ENCODE measurements around the gene TEAD1. TPM values are rescaled to one million over a fixed set of nuclear protein-coding genes. Genes with fewer than 3 reads are reported as not detected.
A peak's percentile ranks its signal among the peaks of the same experiment; 100 is the strongest.

Gene TEAD1
- 25.7 TPM for total RNA-seq

DNA sequence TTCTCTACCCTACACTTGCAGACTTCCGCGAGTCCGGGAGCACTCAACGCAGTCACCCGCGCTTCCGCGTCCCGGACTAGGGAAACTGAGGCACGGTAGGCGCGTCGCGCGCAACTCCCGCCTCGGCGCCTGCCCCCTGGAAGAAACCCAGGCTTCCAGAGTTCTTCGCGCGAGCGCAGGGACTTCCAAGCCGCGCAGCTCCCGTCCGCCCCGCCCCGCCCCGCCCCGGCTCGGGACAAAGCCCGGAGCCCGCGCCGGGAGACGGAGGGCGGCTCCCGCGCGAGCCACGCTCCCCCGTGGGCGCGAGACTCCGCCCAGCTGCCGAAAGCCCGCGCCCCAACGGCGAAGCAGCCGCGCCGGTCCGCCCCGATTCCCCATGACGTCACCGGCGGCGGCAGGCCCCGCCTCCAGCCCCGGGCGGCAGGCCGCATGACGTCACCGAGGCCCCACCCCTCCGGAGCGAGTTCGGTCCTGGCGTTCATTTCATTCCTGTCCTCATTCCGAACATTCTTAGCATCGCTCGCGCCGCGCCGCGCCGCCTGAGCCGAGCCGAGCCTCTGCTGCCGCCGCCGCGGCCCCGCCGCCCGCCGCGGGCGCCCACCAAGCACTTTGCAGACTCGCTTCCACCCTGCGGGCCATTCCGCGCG, at the start of gene TEAD1:
Gene TEAD1, plus strand, starts transcription at position 498 of the 647 bp plus-strand sequence.
- DNase-seq: peak; percentile 93

GRCh38 chr11:12624595-12624994, 49.6 kb upstream of the TEAD1 start:
- no peak for DNase-seq

DNA sequence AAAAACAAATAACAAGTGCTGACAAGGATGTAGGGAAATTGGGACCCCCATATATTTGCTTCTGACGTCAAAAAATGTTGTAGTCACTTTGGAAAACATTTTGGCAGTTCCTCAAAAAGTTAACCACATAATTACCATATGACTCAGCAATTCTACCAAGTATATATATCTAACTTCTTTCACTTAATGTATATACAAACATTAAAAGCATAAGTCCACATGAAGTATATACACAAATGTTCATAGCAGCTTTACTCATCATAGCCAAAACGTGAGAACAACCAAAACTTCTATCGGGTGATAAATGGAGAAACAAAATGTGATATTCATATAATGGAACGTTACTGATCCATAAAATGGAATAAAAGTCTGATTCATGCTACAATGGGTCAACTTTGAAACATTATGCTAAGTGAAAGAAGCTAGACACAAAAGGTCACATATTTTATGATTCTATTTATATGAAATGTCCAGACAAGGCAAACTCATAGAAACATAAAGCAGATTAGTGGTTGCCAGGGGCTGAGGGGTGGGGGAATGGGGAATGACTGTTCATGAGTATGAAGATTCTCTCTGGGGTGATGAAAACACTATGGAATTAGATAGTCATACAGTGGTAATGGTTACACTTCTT, 48.7 kb upstream of the TEAD1 start:
- no peak for DNase-seq

GRCh38 chr11:12626616-12627015, 47.6 kb upstream of the TEAD1 start:
- DNase-seq: no peak

GRCh38 chr11:12628314-12628713, 45.9 kb upstream of the TEAD1 start:
- DNase-seq: no peak

DNA sequence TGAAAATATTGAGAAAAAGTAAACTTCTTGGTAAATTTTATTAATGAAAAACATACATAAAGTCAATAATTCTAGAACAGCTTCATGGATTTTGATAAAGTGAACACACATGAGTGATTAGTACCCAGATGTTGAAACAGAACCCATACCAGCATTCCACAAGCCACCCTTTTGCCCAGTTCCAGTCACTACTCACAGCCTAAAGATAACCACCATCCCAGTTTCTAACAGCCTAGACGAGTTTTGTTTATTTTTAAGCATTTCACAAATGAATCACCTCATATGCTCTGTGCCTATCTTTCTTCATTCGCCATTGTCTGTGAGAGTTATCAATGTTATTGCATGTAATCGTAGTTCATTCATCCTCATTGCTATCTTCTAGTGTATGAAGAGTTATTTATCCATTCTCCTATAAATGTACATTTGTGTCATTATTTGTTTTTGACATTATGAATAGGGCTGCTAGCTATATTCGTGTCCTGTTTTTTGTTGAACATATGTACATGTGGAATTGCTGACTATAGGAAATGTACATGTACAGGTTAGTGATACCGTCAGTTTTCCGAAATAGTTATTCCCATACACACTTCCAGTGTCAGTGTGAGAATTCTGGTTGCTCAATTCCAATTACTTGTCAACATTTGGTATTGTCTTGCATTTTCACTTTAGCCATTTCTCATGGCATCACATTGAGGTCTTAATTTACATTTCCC, 44.5 kb upstream of the TEAD1 start:
- no peak for DNase-seq

- DNase-seq: no peak
These were observed 42.6 kb upstream of the TEAD1 start for GRCh38 chr11:12631651-12632050.

DNA sequence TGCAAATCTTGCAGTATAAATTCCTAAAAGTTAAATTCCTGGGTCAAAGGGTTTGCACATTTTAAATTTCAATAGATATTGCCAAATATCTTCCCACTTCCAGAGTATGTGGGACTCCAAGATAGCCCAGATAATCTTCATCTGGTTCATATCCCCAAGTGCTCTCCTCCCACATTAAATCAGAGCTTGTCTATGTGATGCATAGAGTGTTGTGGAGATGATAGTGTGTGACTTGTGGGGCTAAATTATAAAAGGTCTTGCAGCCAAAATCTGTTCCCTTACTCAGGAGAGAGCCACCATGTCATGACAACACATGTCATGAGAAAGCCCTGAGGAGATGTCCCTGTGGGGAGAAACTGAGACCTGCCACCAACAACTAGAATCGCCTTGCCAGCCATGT, 39.9 kb upstream of the TEAD1 start:
- no peak for DNase-seq

- DNase-seq: no peak
These were observed 37.3 kb upstream of the TEAD1 start for GRCh38 chr11:12636871-12637410.

DNA sequence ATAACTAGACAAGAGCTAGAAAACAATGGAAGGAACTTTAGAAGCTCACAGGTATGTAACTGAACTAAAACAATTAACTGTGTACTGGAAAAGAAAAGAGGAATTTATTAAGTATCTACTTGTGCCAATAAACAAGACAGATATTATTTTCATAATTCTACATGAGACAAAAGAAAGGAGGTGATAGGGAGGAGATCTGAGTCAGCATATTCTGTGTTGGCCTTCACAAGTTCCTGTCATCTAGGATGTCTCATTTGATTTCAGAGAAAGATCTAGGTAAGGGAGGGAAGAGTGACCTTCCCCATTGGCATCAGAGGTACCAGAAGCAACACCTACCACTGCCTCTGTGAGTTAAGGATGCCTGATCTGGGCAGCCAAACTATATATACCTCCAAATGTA, 34.8 kb upstream of the TEAD1 start:
- DNase-seq: no peak

DNA sequence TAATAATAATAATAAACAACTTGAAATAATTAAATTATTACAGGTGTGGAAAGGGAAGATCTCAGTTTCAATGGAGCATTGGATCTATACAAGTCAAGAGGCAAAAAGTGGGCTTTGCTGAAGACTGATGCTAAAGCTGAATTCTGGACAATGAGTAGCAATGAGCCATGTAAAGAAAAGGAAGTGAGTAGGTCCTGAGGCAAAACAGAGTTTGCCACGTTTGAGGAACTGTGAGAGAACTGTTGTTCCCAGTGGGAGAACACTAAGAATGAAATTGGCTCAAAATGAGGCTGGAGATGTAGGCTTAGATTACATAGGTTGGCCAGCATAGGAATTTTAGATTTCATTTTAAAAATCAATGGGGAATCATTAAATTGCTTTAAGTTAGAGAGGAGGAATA, 33.9 kb upstream of the TEAD1 start:
- no peak for DNase-seq

- DNase-seq: no peak
These were observed 33.0 kb upstream of the TEAD1 start for GRCh38 chr11:12640926-12641849.

- DNase-seq: no peak
These were observed 32.2 kb upstream of the TEAD1 start for GRCh38 chr11:12642040-12642439.

DNA sequence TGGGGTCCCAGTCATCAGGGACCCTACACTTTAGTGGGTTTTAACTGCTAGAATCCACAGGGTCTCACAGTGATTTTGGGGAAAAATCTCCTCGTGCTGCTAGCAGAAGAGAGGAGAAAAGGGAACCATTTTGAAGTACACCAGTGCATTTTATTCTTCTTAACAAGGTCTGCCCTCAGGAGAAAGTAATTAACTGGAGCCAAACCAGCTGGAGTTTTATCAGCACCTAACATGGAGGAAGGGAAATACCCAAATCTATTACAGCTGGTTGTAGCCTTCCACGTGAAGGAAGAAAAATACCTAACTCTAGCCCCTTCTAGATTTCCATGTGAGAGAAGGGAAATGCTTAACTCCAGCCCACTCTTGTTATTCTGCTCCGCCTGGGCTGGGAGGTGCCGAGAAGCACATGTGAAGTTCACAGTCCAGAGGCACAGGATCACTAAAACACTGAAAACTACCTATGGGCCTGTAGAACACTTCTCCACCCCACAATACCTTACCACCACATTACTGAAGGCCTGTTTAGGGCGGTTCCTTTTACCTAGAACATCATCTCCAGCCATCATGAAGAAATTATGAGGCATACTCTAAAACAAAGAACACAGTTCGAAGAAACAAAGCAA, 31.3 kb upstream of the TEAD1 start:
- no peak for DNase-seq

DNA sequence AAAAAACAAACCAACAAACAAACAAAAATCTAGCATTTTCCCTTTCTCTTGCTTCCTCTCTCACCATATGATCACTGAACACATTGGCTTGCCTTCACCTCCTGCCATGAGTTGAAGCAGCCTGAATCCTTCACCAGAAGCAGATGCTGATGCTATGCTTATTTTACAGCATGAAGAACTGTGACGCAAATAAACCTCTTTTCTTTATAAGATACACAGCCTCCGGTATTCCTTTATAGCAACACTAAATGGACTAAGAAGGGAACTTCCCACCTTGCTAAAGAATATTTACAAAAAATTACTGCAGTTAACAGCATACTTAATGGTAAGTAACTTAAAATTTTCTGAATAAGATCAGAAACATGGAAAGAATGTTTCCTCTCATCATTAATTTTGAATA, 27.7 kb upstream of the TEAD1 start:
- no peak for DNase-seq

- DNase-seq: no peak
These were observed 20.5 kb upstream of the TEAD1 start for GRCh38 chr11:12653729-12654128.

GRCh38 chr11:12655842-12656241, 18.4 kb upstream of the TEAD1 start:
- DNase-seq: no peak

- DNase-seq: no peak
These were observed 16.9 kb upstream of the TEAD1 start for GRCh38 chr11:12657336-12657735.

DNA sequence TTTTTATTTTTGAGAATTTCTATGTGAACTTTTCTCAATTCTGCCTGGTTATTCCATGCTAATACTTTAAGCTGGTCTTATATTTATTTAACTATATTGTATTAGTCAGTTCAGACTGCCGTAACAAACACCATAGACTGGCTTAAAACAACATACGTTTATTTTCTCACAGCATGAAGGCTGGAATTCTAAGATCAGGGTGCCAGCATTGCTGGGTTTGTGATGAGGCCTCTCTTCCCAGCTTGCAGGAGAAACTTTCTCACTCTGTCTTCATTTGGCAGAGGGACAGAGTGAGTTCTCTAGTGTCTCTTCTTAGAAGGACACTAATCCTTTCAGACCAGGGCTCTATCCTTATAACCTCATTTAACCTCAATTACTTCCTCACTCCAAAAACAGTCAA, 16.2 kb upstream of the TEAD1 start:
- no peak for DNase-seq

GRCh38 chr11:12662101-12662689, 12.0 kb upstream of the TEAD1 start:
- DNase-seq: no peak

DNA sequence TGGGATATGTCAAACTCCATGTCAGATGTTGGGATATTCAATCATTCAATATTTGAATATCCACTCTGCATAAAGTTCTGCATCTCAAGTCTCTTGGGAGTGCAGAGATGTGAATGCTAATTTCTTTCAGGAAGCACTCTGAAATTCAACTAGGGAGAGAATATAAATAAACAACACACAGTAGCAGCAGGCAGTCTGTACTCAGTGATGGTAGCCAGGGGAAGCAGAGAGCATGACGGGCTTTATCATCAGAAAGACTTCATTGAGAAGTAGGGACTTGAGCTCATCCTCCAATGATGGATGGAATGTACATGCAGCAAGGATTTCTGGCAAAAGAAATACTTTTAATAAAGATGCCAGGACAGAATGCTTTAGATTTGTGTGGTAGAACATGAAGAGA, 9.8 kb upstream of the TEAD1 start:
- DNase-seq: no peak

- DNase-seq: no peak
These were observed 7.3 kb upstream of the TEAD1 start for GRCh38 chr11:12666915-12667314.
